PFSK-1 (cell line): ENCODE measurements around the gene GLB1L.

Experiments
- FOXP2 ChIP-seq: optimal IDR thresholded peaks from 2 replicates; pipeline ENCODE3; 2011; ENCODE audit warnings: borderline replicate concordance, control low read depth, inconsistent platforms; ENCODE audit not compliant: insufficient read depth; ENCODE audit errors: extremely low read length, extremely low read depth
- POLR2AphosphoS5 ChIP-seq: IDR thresholded peaks from 2 replicates; pipeline ENCODE4 v1.6.1; 2012; ENCODE audit warnings: low read depth, mild to moderate bottlenecking, control low read depth, low read length, moderate library complexity
- REST ChIP-seq, 2 experiments: IDR thresholded peaks; 2 replicates each; pipeline versions ENCODE4 v1.6.1 to v1.8.0; 2011 to 2012; ENCODE audit warnings: low read depth in 2 of 2, low read length in 2 of 2, control low read depth in 1 of 2, inconsistent platforms in 1 of 2, mild to moderate bottlenecking in 1 of 2, moderate library complexity in 1 of 2; ENCODE audit not compliant: insufficient read depth in 1 of 2
- SIN3A ChIP-seq: IDR thresholded peaks from 2 replicates; pipeline ENCODE4 v1.6.1; 2012; ENCODE audit warnings: mild to moderate bottlenecking, low read length, moderate library complexity, borderline replicate concordance; ENCODE audit not compliant: insufficient read depth
- TAF1 ChIP-seq: IDR thresholded peaks from 2 replicates; pipeline ENCODE4 v1.6.1; 2012; ENCODE audit warnings: low read length, control low read depth, borderline replicate concordance; ENCODE audit not compliant: insufficient read depth

GRCh38 chr2:219287580-219288265 lies 42.5 kb upstream of the GLB1L start:
- TF ChIP-seq REST (IDR thresholded peaks at IDR 0.05; ENCODE audit: insufficient read depth in 1 of 2, low read depth in 2 of 2, low read length in 2 of 2) (no peak), POLR2AphosphoS5 (no peak), FOXP2 (no peak), SIN3A (no peak), TAF1 (no peak)
